Thyroid gland (tissue), 4 donors: ENCODE data around the gene CPNE9.

ENCODE experiments used
- CTCF ChIP-seq, 6 experiments: fragments of 200-600 bp in 3 of 6; fragments of 450-650 bp in 3 of 6; sonication (generic) in 3 of 6; IDR thresholded peaks; one replicate each; pipeline ENCODE4 v1.5.1; 2016 to 2019; ENCODE audit warnings: antibody characterized with exemption in 6 of 6, mild to moderate bottlenecking in 2 of 6, inconsistent platforms in 1 of 6, moderate library complexity in 1 of 6
- POLR2A ChIP-seq, 2 donors: fragments of 450-650 bp; IDR thresholded peaks; one replicate each; pipeline ENCODE4 v1.6.1; 2017; ENCODE audit warnings: antibody characterized with exemption in 2 of 2, mild to moderate bottlenecking in 2 of 2, moderate library complexity in 1 of 2

DNA sequence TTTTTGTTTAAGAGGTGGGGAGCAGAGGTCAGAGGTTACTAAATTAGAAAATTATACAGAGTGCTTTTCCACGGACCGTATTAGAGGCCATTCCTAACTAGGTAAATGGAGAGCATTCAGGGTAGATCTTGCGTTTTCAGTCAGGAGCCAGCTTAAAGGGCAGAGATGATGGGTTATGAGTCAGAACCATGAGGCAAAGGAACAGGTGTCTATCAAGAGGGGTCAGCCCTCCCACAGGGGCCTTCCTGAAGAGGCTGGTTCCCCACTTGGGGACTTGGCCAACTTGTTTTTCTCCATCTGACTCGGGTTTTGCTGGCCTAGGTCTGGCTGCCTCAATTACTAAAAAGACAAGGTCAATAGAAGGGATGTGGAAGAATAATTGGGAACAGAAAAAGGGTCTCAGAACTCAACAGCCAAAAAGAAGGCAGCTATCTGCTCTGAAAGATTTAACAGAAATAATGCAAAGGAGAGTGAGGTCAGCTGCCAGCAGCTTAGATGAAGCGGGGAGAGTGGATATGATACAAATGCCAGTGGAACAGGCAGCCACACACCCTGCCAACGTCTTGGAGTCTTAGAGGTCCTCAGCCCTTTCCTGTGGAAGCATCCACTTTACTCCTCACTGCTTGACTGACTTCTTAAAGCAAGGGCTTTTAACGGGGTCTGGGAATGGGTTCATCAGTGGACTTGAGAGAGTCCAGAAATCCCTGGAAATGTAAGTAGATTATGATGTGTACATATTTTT is 36.8 kb upstream of the CPNE9 start:
- TF ChIP-seq POLR2A (IDR thresholded peaks at IDR 0.05) (no peak), CTCF (IDR thresholded peaks at IDR 0.05) (no peak)
